CMK (cell line): ENCODE results near the gene C2orf68.
"Not testable (repeated sequence)": the region's sequence is repeated elsewhere in the genome, so short reads cannot be mapped to it uniquely, and the experiment has no call there.

Experiments used
- DNase-seq: peaks from one replicate; pipeline ENCODE4 v3.0.0-alpha.2; 2010; ENCODE audit warnings: low read depth

C2orf68 gene

GRCh38 chr2:85611705-85612587, at the start of gene C2orf68:
TSS of gene C2orf68 (minus strand) at chr2:85612066. CDS start at chr2:85611984, 82 bp downstream.
- peak; percentile 79 for DNase-seq

- DNase-seq = peak; percentile 71
Observed at GRCh38 chr2:85661139-85661858, 49.4 kb upstream of the C2orf68 start.

- no peak for DNase-seq
Observed at GRCh38 chr2:85660725-85661124, 48.9 kb upstream of the C2orf68 start.

GRCh38 chr2:85660301-85660700, 48.4 kb upstream of the C2orf68 start:
- DNase-seq = not testable (repeated sequence)

- no peak for DNase-seq
Observed at GRCh38 chr2:85659324-85659981, 47.6 kb upstream of the C2orf68 start.

GRCh38 chr2:85657399-85657798, 45.5 kb upstream of the C2orf68 start:
- DNase-seq = not testable (repeated sequence)

- DNase-seq = no peak
Observed at GRCh38 chr2:85656468-85656867, 44.6 kb upstream of the C2orf68 start.

GRCh38 chr2:85655961-85656417, 44.1 kb upstream of the C2orf68 start:
- no peak for DNase-seq

GRCh38 chr2:85653996-85654395, 42.1 kb upstream of the C2orf68 start:
- DNase-seq = no peak

- DNase-seq = no peak
Observed at GRCh38 chr2:85652056-85652455, 40.2 kb upstream of the C2orf68 start.

GRCh38 chr2:85651097-85651496, 39.2 kb upstream of the C2orf68 start:
- no peak for DNase-seq

GRCh38 chr2:85650456-85650855, 38.6 kb upstream of the C2orf68 start:
- no peak for DNase-seq

- DNase-seq = no peak
Observed at GRCh38 chr2:85649201-85650190, 37.6 kb upstream of the C2orf68 start.

GRCh38 chr2:85648619-85649018, 36.8 kb upstream of the C2orf68 start:
- no peak for DNase-seq

GRCh38 chr2:85647823-85648526, 36.1 kb upstream of the C2orf68 start:
- no peak for DNase-seq

GRCh38 chr2:85646166-85646565, 34.3 kb upstream of the C2orf68 start:
- DNase-seq = no peak

GRCh38 chr2:85644909-85645308, 33.0 kb upstream of the C2orf68 start:
- DNase-seq = no peak

GRCh38 chr2:85642725-85643124, 30.9 kb upstream of the C2orf68 start:
- no peak for DNase-seq

- no peak for DNase-seq
Observed at GRCh38 chr2:85635636-85636035, 23.8 kb upstream of the C2orf68 start.

GRCh38 chr2:85635011-85635410, 23.1 kb upstream of the C2orf68 start:
- no peak for DNase-seq

- no peak for DNase-seq
Observed at GRCh38 chr2:85631316-85631715, 19.4 kb upstream of the C2orf68 start.
